GM12865 (cell line): ENCODE measurements around the gene INHBB.

ENCODE experiments used
- DNase-seq: peaks from one replicate; pipeline ENCODE4 v3.0.0; 2010; ENCODE audit warnings: low read depth
- H3K4me3 ChIP-seq: 2 replicates; pipeline ENCODE4 v1.5.1; 2011; ENCODE audit warnings: mild to moderate bottlenecking, low read depth, low read length, control low read depth
- TF ChIP-seq, protein P1 (sequence below): IDR thresholded peaks from 2 replicates; pipeline ENCODE4 v1.5.1; 2011; ENCODE audit warnings: low read length, control low read depth, low read depth, inconsistent platforms; ENCODE audit not compliant: insufficient read depth; ENCODE audit errors: missing control alignments

INHBB gene

DNA sequence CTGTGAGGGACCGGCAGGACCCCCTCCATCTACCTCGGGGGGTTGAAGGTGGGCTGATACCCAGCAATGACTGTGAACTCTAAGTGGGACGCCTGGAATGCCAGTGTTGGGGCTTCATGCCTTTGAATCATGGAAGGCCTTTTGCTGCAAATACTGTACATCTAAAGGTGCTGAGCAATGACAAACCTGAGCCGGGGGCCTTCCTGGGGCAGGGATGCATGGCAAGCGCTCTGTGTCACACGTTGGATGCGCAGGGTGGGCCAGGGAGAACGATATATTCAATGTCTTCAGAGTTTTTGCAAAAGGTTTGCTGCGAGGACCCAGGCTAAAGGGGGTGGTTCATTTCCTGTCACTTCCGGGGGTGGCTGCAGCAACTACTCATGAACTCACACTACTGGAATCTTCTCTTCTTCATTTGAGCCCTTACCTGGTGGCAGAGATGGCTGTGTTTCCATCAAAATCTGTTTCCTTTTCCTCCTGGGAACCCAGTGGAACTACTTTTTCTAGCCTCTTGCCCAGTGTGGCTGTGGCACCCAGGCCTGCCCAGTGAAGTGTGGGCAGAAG, 24.1 kb upstream of the INHBB start:
- no peak overlapping the region for H3K4me3 ChIP-seq
- TF ChIP-seq, protein P1, sequence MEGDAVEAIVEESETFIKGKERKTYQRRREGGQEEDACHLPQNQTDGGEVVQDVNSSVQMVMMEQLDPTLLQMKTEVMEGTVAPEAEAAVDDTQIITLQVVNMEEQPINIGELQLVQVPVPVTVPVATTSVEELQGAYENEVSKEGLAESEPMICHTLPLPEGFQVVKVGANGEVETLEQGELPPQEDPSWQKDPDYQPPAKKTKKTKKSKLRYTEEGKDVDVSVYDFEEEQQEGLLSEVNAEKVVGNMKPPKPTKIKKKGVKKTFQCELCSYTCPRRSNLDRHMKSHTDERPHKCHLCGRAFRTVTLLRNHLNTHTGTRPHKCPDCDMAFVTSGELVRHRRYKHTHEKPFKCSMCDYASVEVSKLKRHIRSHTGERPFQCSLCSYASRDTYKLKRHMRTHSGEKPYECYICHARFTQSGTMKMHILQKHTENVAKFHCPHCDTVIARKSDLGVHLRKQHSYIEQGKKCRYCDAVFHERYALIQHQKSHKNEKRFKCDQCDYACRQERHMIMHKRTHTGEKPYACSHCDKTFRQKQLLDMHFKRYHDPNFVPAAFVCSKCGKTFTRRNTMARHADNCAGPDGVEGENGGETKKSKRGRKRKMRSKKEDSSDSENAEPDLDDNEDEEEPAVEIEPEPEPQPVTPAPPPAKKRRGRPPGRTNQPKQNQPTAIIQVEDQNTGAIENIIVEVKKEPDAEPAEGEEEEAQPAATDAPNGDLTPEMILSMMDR, result no peak
- DNase-seq, result no peak

DNA sequence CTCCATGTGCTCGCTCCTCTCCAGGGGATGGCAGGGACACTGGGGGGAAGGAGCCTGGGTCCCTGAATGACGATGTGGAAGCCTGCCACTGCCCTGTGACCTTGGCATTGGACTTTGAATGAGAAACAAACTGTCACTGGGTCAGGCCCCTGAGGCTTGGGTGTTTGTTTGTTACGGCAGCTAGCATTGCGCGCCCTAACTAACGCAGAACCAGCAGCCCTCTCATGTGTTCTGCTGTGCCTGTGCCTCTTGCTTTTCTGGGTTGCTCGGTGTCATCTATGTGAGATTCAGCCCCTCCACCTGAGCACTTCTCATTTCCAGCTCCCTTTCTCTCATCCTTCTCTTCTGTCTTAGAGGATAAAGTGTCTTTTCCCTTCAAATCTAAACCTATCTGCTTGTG, 23.6 kb upstream of the INHBB start:
- TF ChIP-seq, protein P1, result no peak
- H3K4me3 ChIP-seq, result no peak overlapping the region
- no peak for DNase-seq

DNA sequence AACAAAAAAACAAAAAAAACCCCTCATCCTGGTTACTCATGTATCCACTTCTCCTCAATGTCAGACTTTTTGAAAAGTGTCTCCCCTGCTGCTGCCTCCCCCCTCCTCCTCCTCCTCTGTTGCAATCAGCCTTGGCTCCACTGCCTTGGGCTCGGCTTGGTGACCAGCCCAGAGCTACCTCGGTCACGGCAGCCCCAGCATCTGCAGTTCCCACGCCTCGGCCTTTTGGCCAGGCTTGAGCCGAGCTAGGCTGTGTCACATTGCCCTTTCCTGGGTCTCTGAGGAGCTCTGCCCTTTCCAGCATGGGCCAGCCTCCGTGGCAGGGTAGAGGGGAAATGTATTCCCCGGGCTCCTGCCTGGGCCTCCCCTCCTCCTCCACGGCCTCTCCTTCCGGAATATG, 22.7 kb upstream of the INHBB start:
- no peak for DNase-seq
- TF ChIP-seq, protein P1, result no peak
- no peak overlapping the region for H3K4me3 ChIP-seq

DNA sequence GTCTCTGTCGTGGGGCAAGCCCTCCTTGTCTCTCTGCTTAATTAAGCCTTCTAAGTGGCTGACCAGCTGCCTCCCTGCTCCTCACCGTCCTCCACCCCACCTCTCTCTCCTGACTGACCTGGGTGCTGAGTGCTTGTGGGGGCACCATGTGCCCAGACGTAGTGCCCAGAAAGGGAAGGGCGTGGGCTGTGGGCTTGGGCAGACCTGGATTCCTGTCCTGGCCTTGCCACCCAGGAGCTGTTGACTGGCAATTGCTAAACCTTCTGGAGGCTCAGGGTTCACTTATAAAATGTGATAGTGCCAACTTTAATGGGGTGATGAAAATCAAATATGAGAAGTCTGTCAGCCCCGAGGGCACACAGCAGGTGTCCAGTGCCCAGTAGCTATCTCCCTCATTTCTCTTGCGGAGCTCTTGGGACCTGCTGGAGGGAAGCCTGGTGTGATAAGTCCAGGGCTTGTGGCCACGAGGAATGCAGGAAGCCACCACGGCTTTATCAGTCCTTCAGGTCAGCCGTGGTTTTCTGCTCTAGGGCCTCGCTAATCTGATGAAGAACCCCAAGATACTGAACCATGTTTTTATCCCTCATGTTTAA, 22.0 kb upstream of the INHBB start:
- no peak for DNase-seq
- no peak overlapping the region for H3K4me3 ChIP-seq
- TF ChIP-seq, protein P1, result no peak

DNA sequence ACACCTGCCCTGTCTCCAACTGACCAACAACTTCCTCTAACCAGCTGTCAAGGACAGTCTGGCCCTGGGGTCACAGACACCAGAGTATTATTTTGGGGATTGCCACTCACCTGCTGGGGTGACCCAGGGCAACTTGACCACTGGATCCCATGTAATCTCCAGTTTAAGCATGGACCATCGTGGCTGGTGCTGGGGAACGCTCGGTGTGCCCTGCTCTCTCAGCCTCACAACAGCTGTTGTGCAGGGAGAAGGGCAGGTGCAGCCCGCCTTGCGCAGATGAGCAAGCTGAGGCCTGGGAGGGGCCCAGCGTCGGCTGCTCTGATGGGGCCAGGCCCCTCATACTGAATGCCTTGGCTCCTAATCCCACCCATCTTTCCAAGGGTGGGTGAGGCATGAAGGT, 21.0 kb upstream of the INHBB start:
- H3K4me3 ChIP-seq, result no peak overlapping the region
- TF ChIP-seq, protein P1, result no peak
- DNase-seq, result no peak

DNA sequence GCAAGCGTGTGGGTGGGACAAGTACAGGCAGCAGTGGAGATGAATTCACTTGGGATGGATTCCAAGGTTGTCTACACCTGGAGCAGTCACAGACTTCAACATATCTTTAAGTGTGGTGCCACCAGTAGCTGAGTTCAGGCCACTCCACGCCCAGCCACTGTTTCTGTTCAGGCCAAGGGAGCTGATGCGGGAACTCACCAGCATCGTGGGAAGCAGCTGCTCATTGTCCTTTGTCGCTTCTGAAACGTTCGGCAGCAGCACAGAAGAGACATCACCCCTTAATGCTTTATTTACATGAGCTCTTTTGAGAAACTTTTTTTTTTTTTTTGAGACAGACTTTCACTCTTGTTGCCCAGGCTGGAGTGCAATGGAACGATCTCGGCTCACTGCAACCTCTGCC, 19.9 kb upstream of the INHBB start:
- H3K4me3 ChIP-seq, result no peak overlapping the region
- no peak for DNase-seq
- TF ChIP-seq, protein P1, result no peak
